Activated naive CD8-positive, alpha-beta T cell treated with anti-CD3 and anti-CD28 coated beads, Interleukin-2, amount 10 ng/mL, durations not matched to agents 7 days and 5 days (primary cell): ENCODE measurements around the gene FADS2. TPM values are rescaled to one million over a fixed set of nuclear protein-coding genes. Genes with fewer than 3 reads are reported as not detected.
A peak's percentile ranks its signal among the peaks of the same experiment; 100 is the strongest.

Source experiments
- ATAC-seq: fragments of 150-1000 bp; cut with Tn5 transposase; one replicate; pipeline ENCODE4 v1.10.0; 2021; ENCODE audit warnings: low read depth, moderate library complexity
- POLR2A ChIA-PET: fragments of 350-600 bp; sonication (Branson Sonifier 250); formaldehyde crosslinking; loops from one replicate; lab custom pipeline; 2021; ENCODE audit warnings: antibody characterized with exemption; lab: Charles Lee
- DNase-seq: peaks from one replicate; pipeline ENCODE4 v3.0.0; 2021
- H3K27ac Mint-ChIP-seq: one replicate; pipeline ENCODE4 v1.8.0; 2022; ENCODE audit warnings: mild to moderate bottlenecking, mixed read lengths
- H3K27me3 Mint-ChIP-seq: one replicate; pipeline ENCODE4 v1.8.0; 2022; ENCODE audit warnings: mild to moderate bottlenecking, moderate library complexity, mixed read lengths
- H3K36me3 Mint-ChIP-seq: one replicate; pipeline ENCODE4 v1.8.0; 2021; ENCODE audit warnings: mild to moderate bottlenecking, mixed read lengths
- H3K4me1 Mint-ChIP-seq: one replicate; pipeline ENCODE4 v1.8.0; 2021; ENCODE audit warnings: mixed read lengths
- H3K4me3 Mint-ChIP-seq: one replicate; pipeline ENCODE4 v1.8.0; 2022; ENCODE audit warnings: mild to moderate bottlenecking, moderate library complexity, mixed read lengths
- H3K9me3 Mint-ChIP-seq: one replicate; pipeline ENCODE4 v1.8.0; 2021; ENCODE audit warnings: mixed read lengths
- total RNA-seq, 2 experiments: library from RNA; stranded (reverse); gene quantifications; one replicate each; pipeline ENCODE4 v1.2.3, GENCODE V29; 2021

The FADS2 gene
- 100 to 1,000 TPM; 245 to 280 TPM for total RNA-seq

DNA sequence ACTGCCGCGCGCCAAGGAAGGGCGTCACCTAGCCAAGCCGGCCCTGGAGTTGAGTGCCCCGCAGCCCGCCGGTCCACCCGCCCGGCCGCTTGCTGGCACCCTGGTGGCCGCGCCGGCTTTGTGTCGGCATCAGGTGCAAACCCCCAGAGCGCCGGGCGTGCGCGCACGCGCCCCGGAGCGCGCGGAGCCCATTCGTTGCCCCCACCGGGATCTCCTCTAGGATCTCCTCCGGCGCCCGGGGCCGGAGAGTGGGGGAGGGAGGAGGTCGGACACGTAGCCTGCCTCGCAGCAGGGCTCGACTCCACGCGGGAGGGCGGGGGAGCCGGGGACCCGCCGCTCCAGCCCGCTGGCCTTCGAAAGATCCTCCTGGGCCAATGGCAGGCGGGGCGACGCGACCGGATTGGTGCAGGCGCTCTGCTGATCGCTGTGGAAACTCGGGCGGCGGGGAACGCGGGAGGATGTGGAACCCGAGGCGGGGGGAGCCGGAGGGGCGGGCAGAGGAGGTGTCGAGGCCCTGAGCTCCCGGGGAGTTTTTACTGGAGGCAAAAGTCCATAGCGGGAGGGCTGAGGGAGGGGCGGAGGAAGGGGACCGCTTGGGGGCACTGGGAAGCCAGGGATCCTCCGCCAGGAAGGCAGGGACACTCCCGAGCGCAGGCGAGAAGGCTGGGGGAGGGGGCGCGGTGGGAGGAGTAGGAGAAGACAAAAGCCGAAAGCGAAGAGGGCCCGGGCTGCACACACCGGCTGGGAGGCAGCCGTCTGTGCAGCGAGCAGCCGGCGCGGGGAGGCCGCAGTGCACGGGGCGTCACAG lies at the start of gene FADS2:
Gene FADS2 (plus strand): TSS at position 730 of the 808 bp plus-strand sequence. CDS start 91 bp downstream, outside the sequence.
- peak within 1 kb of the TSS; percentile 94 for H3K4me3 Mint-ChIP-seq
- POLR2A ChIA-PET = interaction anchor here (1.0 to 7.2 kb wide), 7 partner anchors 9 to 140 kb away, joined by 3 to 140 read pairs (median 8); partner anchors contain the start of genes FADS1, FEN1, FTH1 and TMEM258
- H3K27ac Mint-ChIP-seq = peak within 1 kb of the TSS; percentile 89
- peaks cover 14% of the 10 kb centered on the region for H3K27me3 Mint-ChIP-seq
- peaks cover 29% of the 10 kb centered on the region for H3K36me3 Mint-ChIP-seq
- no peaks in the 10 kb centered on the region for H3K9me3 Mint-ChIP-seq
- ATAC-seq = peak; percentile 88
- H3K4me1 Mint-ChIP-seq = peaks cover 38% of the 10 kb centered on the region
- peak; percentile 92 for DNase-seq

DNA sequence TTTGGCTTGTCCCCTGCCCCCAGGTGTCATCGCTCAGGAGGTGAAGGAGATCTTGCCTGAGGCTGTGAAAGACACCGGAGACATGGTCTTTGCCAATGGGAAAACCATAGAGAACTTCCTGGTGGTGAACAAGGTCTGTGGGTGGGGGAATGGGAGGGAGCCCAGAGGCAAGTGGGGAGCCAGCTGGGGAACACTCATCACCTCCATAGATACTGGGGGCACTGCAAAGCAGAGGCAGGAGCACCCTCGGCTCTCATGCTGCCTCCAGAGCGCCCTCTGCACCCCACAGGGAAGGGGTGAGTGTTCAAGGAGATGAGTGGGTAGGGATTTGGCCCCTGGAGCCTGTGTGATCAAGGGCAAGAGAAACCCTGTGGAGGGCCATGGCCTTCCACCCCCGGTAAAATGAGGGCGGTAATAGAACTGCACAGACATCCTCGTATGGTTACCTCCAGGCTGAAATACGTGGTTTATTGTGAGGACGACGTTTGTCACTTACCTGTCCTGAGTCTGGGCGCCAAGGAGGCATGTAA lies 49.7 kb upstream of the FADS2 start:
- Mint-ChIP-seq H3K27ac (no peak overlapping the region), H3K36me3 (no peaks in the 10 kb centered on the region), H3K9me3 (no peaks in the 10 kb centered on the region), H3K4me3 (peak overlapping the region; percentile 1), H3K4me1 (peaks cover 10% of the 10 kb centered on the region), H3K27me3 (no peaks in the 10 kb centered on the region)
- ATAC-seq (no peak), DNase-seq (no peak)
- POLR2A ChIA-PET = no interaction called here

- Mint-ChIP-seq H3K4me1 (peaks cover 10% of the 10 kb centered on the region), H3K27ac (no peak overlapping the region), H3K27me3 (no peaks in the 10 kb centered on the region), H3K9me3 (no peaks in the 10 kb centered on the region), H3K4me3 (no peak overlapping the region), H3K36me3 (no peaks in the 10 kb centered on the region)
- POLR2A ChIA-PET = interaction anchor here (1.3 kb wide), 1 partner anchor 36 kb away, joined by 3 read pairs; no protein-coding TSS in a partner anchor
- DNase-seq (no peak), ATAC-seq (no peak)
These were observed 49.0 kb upstream of the FADS2 start for GRCh38 chr11:61778920-61779650.

GRCh38 chr11:61779666-61780525 lies 48.2 kb upstream of the FADS2 start:
- ATAC-seq = no peak
- Mint-ChIP-seq H3K4me3 (no peak overlapping the region), H3K27me3 (no peaks in the 10 kb centered on the region), H3K36me3 (peaks cover under 1% of the 10 kb centered on the region), H3K4me1 (peaks cover 10% of the 10 kb centered on the region), H3K27ac (peak overlapping the region; percentile 43), H3K9me3 (no peaks in the 10 kb centered on the region)
- POLR2A ChIA-PET = interaction anchor here (1.3 kb wide), 1 partner anchor 35 kb away, joined by 3 read pairs; no protein-coding TSS in a partner anchor
- DNase-seq = no peak

DNA sequence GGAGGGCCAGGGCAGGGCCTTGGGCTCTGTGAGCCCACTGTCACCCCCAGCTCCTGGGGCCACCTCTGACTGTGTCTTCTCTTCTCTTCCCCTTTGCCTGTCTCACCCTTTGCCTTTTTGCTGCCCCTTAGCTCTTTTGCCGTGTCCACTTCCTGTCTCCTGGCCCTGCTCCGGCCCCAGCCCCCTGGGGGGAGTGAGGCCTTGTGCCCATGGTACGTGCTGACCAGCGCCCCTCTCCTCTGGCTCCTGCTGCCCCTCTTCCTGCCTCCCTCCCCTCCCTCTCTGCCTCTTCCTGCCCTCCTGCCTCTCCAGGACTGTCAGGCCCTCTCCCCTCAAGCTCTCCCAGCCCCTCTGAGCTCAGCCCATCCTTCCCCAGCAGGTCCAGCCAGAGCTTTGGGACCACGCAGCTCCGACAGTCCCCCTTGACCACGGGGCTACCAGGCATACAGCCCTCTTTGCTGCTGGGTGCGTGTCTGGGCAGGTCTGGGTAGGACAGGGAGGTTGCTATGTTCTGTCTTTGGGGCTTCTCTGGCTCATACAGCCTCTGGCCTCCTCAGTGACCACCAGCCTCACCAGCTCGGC lies 47.4 kb upstream of the FADS2 start:
- no peak for ATAC-seq
- POLR2A ChIA-PET = interaction anchor here (0.8 to 1.3 kb wide), 2 partner anchors 12 to 34 kb away, joined by 3 read pairs; partner anchors contain the start of gene FEN1
- H3K4me1 Mint-ChIP-seq = peaks cover 8% of the 10 kb centered on the region

GRCh38 chr11:61781585-61781984 lies 46.5 kb upstream of the FADS2 start:
- Mint-ChIP-seq H3K27me3 (no peaks in the 10 kb centered on the region), H3K9me3 (no peaks in the 10 kb centered on the region), H3K36me3 (peaks cover 2% of the 10 kb centered on the region), H3K4me1 (peaks cover 8% of the 10 kb centered on the region), H3K4me3 (no peak overlapping the region), H3K27ac (no peak overlapping the region)
- ATAC-seq (no peak), DNase-seq (no peak)
- POLR2A ChIA-PET = interaction anchor here (1.2 kb wide), 1 partner anchor 10 kb away, joined by 4 read pairs; no protein-coding TSS in a partner anchor

More for the DNA sequence above, 47.4 kb upstream of the FADS2 start:
- no peak for DNase-seq
- Mint-ChIP-seq H3K9me3 (no peaks in the 10 kb centered on the region), H3K27ac (peak overlapping the region; percentile 43), H3K36me3 (peaks cover 2% of the 10 kb centered on the region), H3K27me3 (no peaks in the 10 kb centered on the region), H3K4me3 (no peak overlapping the region)

GRCh38 chr11:61782299-61782698 lies 45.8 kb upstream of the FADS2 start:
- no peak overlapping the region for H3K27ac Mint-ChIP-seq
- H3K4me1 Mint-ChIP-seq = peaks cover 5% of the 10 kb centered on the region
- ATAC-seq (no peak), DNase-seq (no peak)
- no peaks in the 10 kb centered on the region for H3K9me3 Mint-ChIP-seq
- H3K4me3 Mint-ChIP-seq = no peak overlapping the region
- peaks cover 2% of the 10 kb centered on the region for H3K36me3 Mint-ChIP-seq
- POLR2A ChIA-PET = interaction anchor here (1.2 to 1.3 kb wide), 2 partner anchors 9 to 10 kb away, joined by 4 to 10 read pairs; partner anchors contain the start of genes FEN1 and TMEM258
- H3K27me3 Mint-ChIP-seq = no peaks in the 10 kb centered on the region

DNA sequence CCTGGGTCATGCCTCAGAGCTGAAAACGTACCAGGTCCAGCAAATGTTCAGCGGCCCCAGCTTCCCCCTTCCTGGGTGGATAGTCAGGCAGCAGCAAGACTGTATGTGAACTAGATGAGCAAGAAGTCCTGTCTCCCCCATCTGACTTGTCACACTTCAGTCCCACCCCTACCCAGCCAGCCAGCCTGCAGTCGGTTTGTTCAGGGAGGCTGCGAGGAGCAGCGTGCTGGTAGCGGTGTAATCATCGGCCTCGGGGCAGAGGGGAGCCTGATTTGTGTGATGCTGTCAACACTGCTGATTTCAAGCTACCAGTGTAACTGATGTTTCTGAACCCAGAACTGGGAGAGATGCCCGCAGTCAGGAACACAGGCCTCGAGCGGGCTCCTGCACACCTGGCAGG lies 45.3 kb upstream of the FADS2 start:
- POLR2A ChIA-PET = interaction anchor here (1.3 kb wide), 1 partner anchor 10 kb away, joined by 10 read pairs; the partner anchor contains the start of genes FEN1 and TMEM258
- no peak overlapping the region for H3K27ac Mint-ChIP-seq

DNA sequence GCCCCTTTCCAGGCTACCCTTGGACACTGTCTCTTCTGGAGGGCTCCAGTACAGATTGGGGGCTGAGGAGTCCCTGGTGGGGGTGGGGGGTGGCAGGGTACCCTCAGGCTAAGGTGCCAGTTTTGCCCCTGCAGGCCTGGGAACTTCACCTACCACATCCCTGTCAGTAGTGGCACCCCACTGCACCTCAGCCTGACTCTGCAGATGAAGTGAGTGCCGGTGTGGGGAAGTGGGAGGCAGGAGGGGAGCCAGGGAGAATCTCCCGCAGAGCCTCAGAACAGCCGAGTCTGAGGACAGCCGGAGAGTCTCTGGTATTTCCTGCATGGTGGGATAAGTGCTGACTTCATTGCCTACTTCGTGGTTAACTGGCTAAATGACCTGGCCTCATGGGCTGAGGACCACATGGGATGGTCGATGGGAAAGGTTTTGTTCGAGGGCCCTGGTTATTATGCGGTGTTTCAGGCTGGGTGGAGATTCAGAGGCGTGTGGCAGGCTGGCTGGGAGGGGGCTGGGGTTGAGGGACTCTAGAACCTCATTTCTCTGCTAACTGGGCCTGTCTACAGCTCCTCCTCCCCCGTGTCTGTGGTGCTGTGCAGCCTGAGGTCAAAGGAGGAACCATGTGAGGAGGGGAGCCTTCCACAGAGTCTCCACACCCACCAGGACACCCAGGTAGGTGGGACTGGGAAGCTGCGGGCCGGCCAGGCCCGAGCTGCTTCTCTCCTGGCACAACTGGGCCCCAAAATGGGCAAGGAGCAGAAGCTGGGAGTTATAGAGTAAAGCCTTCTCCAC lies 44.2 kb upstream of the FADS2 start:
- no peaks in the 10 kb centered on the region for H3K27me3 Mint-ChIP-seq
- ATAC-seq (no peak), DNase-seq (no peak)
- H3K9me3 Mint-ChIP-seq = no peaks in the 10 kb centered on the region
- peaks cover 2% of the 10 kb centered on the region for H3K36me3 Mint-ChIP-seq
- POLR2A ChIA-PET = interaction anchor here (1.1 kb wide), 1 partner anchor 9 kb away, joined by 3 read pairs; the partner anchor contains the start of genes FEN1 and TMEM258
- peak overlapping the region; percentile 25 for H3K27ac Mint-ChIP-seq
- H3K4me3 Mint-ChIP-seq = no peak overlapping the region
- H3K4me1 Mint-ChIP-seq = peaks cover 10% of the 10 kb centered on the region

More for the DNA sequence above, 45.3 kb upstream of the FADS2 start:
- H3K36me3 Mint-ChIP-seq = peaks cover 2% of the 10 kb centered on the region
- peaks cover 5% of the 10 kb centered on the region for H3K4me1 Mint-ChIP-seq
- no peaks in the 10 kb centered on the region for H3K9me3 Mint-ChIP-seq
- H3K27me3 Mint-ChIP-seq = no peaks in the 10 kb centered on the region
- no peak for DNase-seq
- no peak for ATAC-seq
- H3K4me3 Mint-ChIP-seq = no peak overlapping the region

GRCh38 chr11:61784506-61784805 lies 43.6 kb upstream of the FADS2 start:
- POLR2A ChIA-PET = interaction anchor here (1.1 to 1.2 kb wide), 2 partner anchors 8 to 31 kb away, joined by 3 to 5 read pairs; partner anchors contain the start of genes FEN1 and TMEM258
- Mint-ChIP-seq H3K27me3 (no peaks in the 10 kb centered on the region), H3K27ac (peak overlapping the region; percentile 37), H3K36me3 (peaks cover 6% of the 10 kb centered on the region), H3K4me3 (no peak overlapping the region), H3K9me3 (no peaks in the 10 kb centered on the region), H3K4me1 (peaks cover 10% of the 10 kb centered on the region)
- no peak for ATAC-seq
- DNase-seq = no peak

- Mint-ChIP-seq H3K9me3 (no peaks in the 10 kb centered on the region), H3K4me1 (peaks cover 15% of the 10 kb centered on the region), H3K27ac (no peak overlapping the region), H3K4me3 (no peak overlapping the region), H3K36me3 (peaks cover 13% of the 10 kb centered on the region), H3K27me3 (no peaks in the 10 kb centered on the region)
- POLR2A ChIA-PET = no interaction called here
- DNase-seq = no peak
- no peak for ATAC-seq
These were observed 42.2 kb upstream of the FADS2 start for GRCh38 chr11:61785837-61786402.
